Cardiac muscle cell (in vitro differentiated cells and primary cell): Measurements from ENCODE around the gene COG1. TPM values are rescaled to one million over a fixed set of nuclear protein-coding genes. Genes with fewer than 3 reads are reported as not detected.

Experiments used
- DNase-seq, 2 donors: peaks; one replicate each; pipeline versions ENCODE4 v3.0.0 to v3.0.0-alpha.2; 2010 to 2017; ENCODE audit warnings: low read depth in 1 of 2, low spot score in 1 of 2
- H3K27ac ChIP-seq: fragments of 200-600 bp; sonication (generic); 2 replicates; pipeline ENCODE4 v1.5.1; 2016
- H3K27me3 ChIP-seq: fragments of 200-600 bp; sonication (generic); 2 replicates; pipeline ENCODE4 v1.6.0; 2016; ENCODE audit warnings: control low read depth
- H3K36me3 ChIP-seq: fragments of 200-600 bp; sonication (generic); 2 replicates; pipeline ENCODE4 v1.5.1; 2016; ENCODE audit warnings: control low read depth
- H3K4me1 ChIP-seq: fragments of 200-600 bp; sonication (generic); 2 replicates; pipeline ENCODE4 v1.8.1; 2017; ENCODE audit warnings: low read depth, mild to moderate bottlenecking, mixed run types
- H3K4me3 ChIP-seq: fragments of 200-600 bp; sonication (generic); 2 replicates; pipeline ENCODE4 v1.5.1; 2016; ENCODE audit warnings: mild to moderate bottlenecking
- H3K9me3 ChIP-seq: fragments of 200-600 bp; sonication (generic); 2 replicates; pipeline ENCODE4 v1.5.1; 2017; ENCODE audit warnings: low read depth, mild to moderate bottlenecking, control low read depth
- polyA plus RNA-seq: library from polyadenylated mRNA; unstranded; fragments of >200 nt; fragmentation: Nextera tagmentation; extraction: Ambion mirVana; gene quantifications from 2 replicates; pipeline ENCODE4 v1.2.1, GENCODE V29; 2016
- total RNA-seq: library from RNA; depleted of rRNA; stranded (reverse); fragments of >200 nt; gene quantifications from 2 replicates; pipeline ENCODE4 v1.2.3, GENCODE V29; 2016
- TF ChIP-seq, protein P1 (sequence below): IDR thresholded peaks from 2 replicates; pipeline ENCODE4 v1.5.1; 2012; ENCODE audit warnings: low read depth, mild to moderate bottlenecking, low read length

COG1 gene
- total and polyA plus RNA-seq, 2 experiments from 2014 or later = 37.9 to 42.4 TPM

DNA sequence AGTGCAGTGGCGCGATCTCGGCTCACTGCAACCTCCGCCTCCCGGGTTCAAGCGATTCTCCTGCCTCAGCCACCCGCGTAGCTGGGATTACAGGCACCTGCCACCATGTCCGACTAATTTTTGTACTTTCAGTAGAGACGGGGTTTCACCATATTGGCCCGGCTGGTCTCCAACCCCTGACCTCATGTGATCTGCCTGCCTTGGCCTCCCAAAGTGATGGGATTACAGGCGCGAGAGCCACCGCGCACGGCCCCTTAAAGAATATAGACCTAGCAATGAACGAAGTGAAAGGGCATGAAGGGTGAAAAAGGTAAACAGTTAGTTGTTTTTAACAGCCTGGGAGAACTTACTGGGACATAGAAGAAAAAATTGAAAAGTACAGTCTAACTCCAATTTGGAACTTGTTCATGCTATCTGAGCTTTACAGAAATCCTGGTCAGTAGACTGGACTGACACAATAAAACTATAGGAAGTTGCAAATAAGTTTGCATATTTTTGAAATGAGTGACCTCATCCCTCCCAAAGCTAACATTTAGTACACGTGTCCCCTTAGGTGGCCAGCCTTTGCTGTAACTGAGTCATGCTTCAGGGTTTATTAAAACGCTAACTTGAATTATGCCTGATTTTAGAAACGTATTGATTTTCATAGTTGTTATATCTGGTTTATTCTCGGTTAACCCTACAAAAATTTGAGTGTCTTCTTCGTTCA lies 1.8 kb downstream of the COG1 start:
- H3K36me3 ChIP-seq = peaks cover 28% of the 10 kb centered on the region
- no peak for DNase-seq
- H3K4me3 ChIP-seq = no peak overlapping the region
- no peaks in the 10 kb centered on the region for H3K4me1 ChIP-seq
- no peaks in the 10 kb centered on the region for H3K9me3 ChIP-seq
- no peaks in the 10 kb centered on the region for H3K27me3 ChIP-seq
- H3K27ac ChIP-seq = no peak overlapping the region
- TF ChIP-seq, protein P1, sequence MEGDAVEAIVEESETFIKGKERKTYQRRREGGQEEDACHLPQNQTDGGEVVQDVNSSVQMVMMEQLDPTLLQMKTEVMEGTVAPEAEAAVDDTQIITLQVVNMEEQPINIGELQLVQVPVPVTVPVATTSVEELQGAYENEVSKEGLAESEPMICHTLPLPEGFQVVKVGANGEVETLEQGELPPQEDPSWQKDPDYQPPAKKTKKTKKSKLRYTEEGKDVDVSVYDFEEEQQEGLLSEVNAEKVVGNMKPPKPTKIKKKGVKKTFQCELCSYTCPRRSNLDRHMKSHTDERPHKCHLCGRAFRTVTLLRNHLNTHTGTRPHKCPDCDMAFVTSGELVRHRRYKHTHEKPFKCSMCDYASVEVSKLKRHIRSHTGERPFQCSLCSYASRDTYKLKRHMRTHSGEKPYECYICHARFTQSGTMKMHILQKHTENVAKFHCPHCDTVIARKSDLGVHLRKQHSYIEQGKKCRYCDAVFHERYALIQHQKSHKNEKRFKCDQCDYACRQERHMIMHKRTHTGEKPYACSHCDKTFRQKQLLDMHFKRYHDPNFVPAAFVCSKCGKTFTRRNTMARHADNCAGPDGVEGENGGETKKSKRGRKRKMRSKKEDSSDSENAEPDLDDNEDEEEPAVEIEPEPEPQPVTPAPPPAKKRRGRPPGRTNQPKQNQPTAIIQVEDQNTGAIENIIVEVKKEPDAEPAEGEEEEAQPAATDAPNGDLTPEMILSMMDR = no peak

GRCh38 chr17:73196500-73196899 lies 3.6 kb downstream of the COG1 start:
- H3K27me3 ChIP-seq = no peaks in the 10 kb centered on the region
- TF ChIP-seq, protein P1 = peak; percentile 58
- no peaks in the 10 kb centered on the region for H3K4me1 ChIP-seq
- H3K27ac ChIP-seq = peak overlapping the region; percentile 34
- peak; percentile 56 to 57 for DNase-seq
- no peak overlapping the region for H3K4me3 ChIP-seq
- H3K9me3 ChIP-seq = no peaks in the 10 kb centered on the region
- H3K36me3 ChIP-seq = peaks cover 47% of the 10 kb centered on the region

GRCh38 chr17:73197161-73197560 lies 4.3 kb downstream of the COG1 start:
- DNase-seq = no peak
- Histone ChIP-seq H3K4me1 (no peaks in the 10 kb centered on the region), H3K4me3 (no peak overlapping the region), H3K9me3 (no peaks in the 10 kb centered on the region), H3K27me3 (no peaks in the 10 kb centered on the region), H3K36me3 (peaks cover 51% of the 10 kb centered on the region), H3K27ac (no peak overlapping the region)
- TF ChIP-seq, protein P1 = no peak

GRCh38 chr17:73198201-73198929 lies 5.5 kb downstream of the COG1 start:
- peaks cover 63% of the 10 kb centered on the region for H3K36me3 ChIP-seq
- no peak for DNase-seq
- H3K27me3 ChIP-seq = no peaks in the 10 kb centered on the region
- H3K27ac ChIP-seq = no peak overlapping the region
- H3K4me3 ChIP-seq = no peak overlapping the region
- H3K4me1 ChIP-seq = no peaks in the 10 kb centered on the region
- TF ChIP-seq, protein P1 = no peak
- no peaks in the 10 kb centered on the region for H3K9me3 ChIP-seq

DNA sequence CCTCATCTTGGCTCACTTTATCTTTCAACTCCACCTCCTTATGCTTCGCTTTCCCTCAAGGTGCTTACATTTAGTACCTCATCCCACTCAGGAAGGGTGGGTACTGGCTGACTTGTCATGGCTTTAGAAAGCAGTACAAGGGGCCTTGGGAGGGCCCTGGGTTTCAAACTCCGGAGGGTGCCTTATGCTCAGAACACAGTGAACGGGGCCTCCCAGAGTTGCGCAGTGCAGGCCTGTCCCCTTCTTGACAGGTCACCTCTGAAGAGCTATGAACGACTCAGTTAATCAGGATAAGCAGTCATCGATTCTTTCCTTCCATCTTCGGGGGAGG lies 6.0 kb downstream of the COG1 start:
- Histone ChIP-seq H3K4me1 (no peaks in the 10 kb centered on the region), H3K9me3 (no peaks in the 10 kb centered on the region), H3K36me3 (peaks cover 69% of the 10 kb centered on the region), H3K27ac (no peak overlapping the region), H3K27me3 (no peaks in the 10 kb centered on the region), H3K4me3 (no peak overlapping the region)
- TF ChIP-seq, protein P1 = no peak
- no peak for DNase-seq
